WTC11 (cell line): ENCODE measurements around the gene TTC39C. TPM values are rescaled to one million over a fixed set of nuclear protein-coding genes. Genes with fewer than 3 reads are reported as not detected.

Experiments used
- ATAC-seq: fragments of 200-7000 bp; cut with Tn5 transposase; 2 replicates; pipeline ENCODE4 v1.10.0; 2021; ENCODE audit warnings: mild to moderate bottlenecking, moderate library complexity
- CTCF ChIA-PET: fragments of 300-600 bp; sonication (Branson Sonifier 250); formaldehyde crosslinking; loops from one replicate; lab custom pipeline; 2021; ENCODE audit warnings: antibody characterized with exemption; lab: Charles Lee
- POLR2A ChIA-PET: fragments of 350-600 bp; sonication (Branson Sonifier 250); formaldehyde crosslinking; loops from one replicate; lab custom pipeline; 2021; ENCODE audit warnings: antibody characterized with exemption; lab: Charles Lee
- DNase-seq: peaks from one replicate; pipeline ENCODE4 v3.0.0; 2021; ENCODE audit warnings: low spot score
- H3K27ac Mint-ChIP-seq: 2 replicates; pipeline ENCODE4 v1.8.0; 2021; ENCODE audit warnings: mixed read lengths
- H3K27me3 Mint-ChIP-seq: 2 replicates; pipeline ENCODE4 v1.8.0; 2021; ENCODE audit warnings: low read depth, mild to moderate bottlenecking, moderate library complexity, mixed read lengths
- H3K36me3 Mint-ChIP-seq: 2 replicates; pipeline ENCODE4 v1.8.0; 2021; ENCODE audit warnings: mixed read lengths
- H3K4me1 Mint-ChIP-seq: 2 replicates; pipeline ENCODE4 v1.8.0; 2022; ENCODE audit warnings: mixed read lengths
- H3K4me3 Mint-ChIP-seq: 2 replicates; pipeline ENCODE4 v1.8.0; 2021; ENCODE audit warnings: mild to moderate bottlenecking, moderate library complexity, mixed read lengths
- H3K9me3 Mint-ChIP-seq: 2 replicates; pipeline ENCODE4 v1.8.0; 2021; ENCODE audit warnings: mixed read lengths
- ATF6 ChIP-seq: sonication (generic); formaldehyde crosslinking; IDR thresholded peaks from 2 replicates; pipeline ENCODE4 v1.8.1; 2023; ENCODE audit warnings: mild to moderate bottlenecking, missing genetic modification reagents
- CREB1 ChIP-seq: sonication (generic); formaldehyde crosslinking; IDR thresholded peaks from 2 replicates; pipeline ENCODE4 v1.8.0; 2023; ENCODE audit warnings: mild to moderate bottlenecking, missing genetic modification reagents
- EMX1 ChIP-seq: fragments of 250-450 bp; sonication (Bioruptor Pico); IDR thresholded peaks from 2 replicates; pipeline ENCODE4 v1.8.0; 2021; ENCODE audit warnings: mild to moderate bottlenecking
- ETV6 ChIP-seq: sonication (generic); formaldehyde crosslinking; IDR thresholded peaks from 2 replicates; pipeline ENCODE4 v1.8.1; 2022; ENCODE audit warnings: mild to moderate bottlenecking, missing genetic modification reagents
- FOXJ3 ChIP-seq: sonication (generic); formaldehyde crosslinking; IDR thresholded peaks from 2 replicates; pipeline ENCODE4 v1.9.0; 2021; ENCODE audit warnings: missing genetic modification reagents, mild to moderate bottlenecking, borderline replicate concordance
- GRHL2 ChIP-seq: fragments of 250-450 bp; sonication (Bioruptor Pico); IDR thresholded peaks from 2 replicates; pipeline ENCODE4 v1.8.0; 2022; ENCODE audit warnings: mild to moderate bottlenecking, moderate library complexity; ENCODE audit not compliant: insufficient replicate concordance, severe bottlenecking
- GTF2I ChIP-seq: fragments of 250-450 bp; sonication (Bioruptor Pico); conservative IDR thresholded peaks from 2 replicates; pipeline ENCODE4 v1.4.0; 2021; ENCODE audit warnings: mild to moderate bottlenecking
- HMGXB4 ChIP-seq: sonication (generic); formaldehyde crosslinking; IDR thresholded peaks from 2 replicates; pipeline ENCODE4 v1.8.1; 2023; ENCODE audit warnings: mild to moderate bottlenecking, moderate library complexity, missing genetic modification reagents
- JUN ChIP-seq: sonication (generic); formaldehyde crosslinking; IDR thresholded peaks from 2 replicates; pipeline ENCODE4 v1.8.0; 2023; ENCODE audit warnings: mild to moderate bottlenecking, missing genetic modification reagents
- MXD4 ChIP-seq: fragments of 250-450 bp; sonication (Bioruptor Pico); IDR thresholded peaks from 2 replicates; pipeline ENCODE4 v1.8.0; 2021; ENCODE audit warnings: mild to moderate bottlenecking, moderate library complexity, borderline replicate concordance
- NFYB ChIP-seq: sonication (generic); formaldehyde crosslinking; conservative IDR thresholded peaks from 2 replicates; pipeline ENCODE4 v1.8.0; 2022; ENCODE audit warnings: low read depth, missing genetic modification reagents
- NR3C1 ChIP-seq: sonication (generic); formaldehyde crosslinking; conservative IDR thresholded peaks from 2 replicates; pipeline ENCODE4 v1.8.1; 2023; ENCODE audit warnings: low read depth, mild to moderate bottlenecking, missing genetic modification reagents
- PRRX2 ChIP-seq: fragments of 250-450 bp; sonication (Bioruptor Pico); IDR thresholded peaks from 2 replicates; pipeline ENCODE4 v1.8.0; 2021; ENCODE audit warnings: mild to moderate bottlenecking
- RORB ChIP-seq: fragments of 250-450 bp; sonication (Bioruptor Pico); IDR thresholded peaks from 2 replicates; pipeline ENCODE4 v1.9.0; 2021; ENCODE audit warnings: mild to moderate bottlenecking
- SOX15 ChIP-seq: fragments of 250-450 bp; sonication (Bioruptor Pico); IDR thresholded peaks from 2 replicates; pipeline ENCODE4 v1.9.0; 2021; ENCODE audit warnings: mild to moderate bottlenecking
- SP1 ChIP-seq: sonication (generic); formaldehyde crosslinking; conservative IDR thresholded peaks from 2 replicates; pipeline ENCODE4 v1.8.1; 2022; ENCODE audit warnings: missing genetic modification reagents
- STAT6 ChIP-seq: sonication (generic); formaldehyde crosslinking; conservative IDR thresholded peaks from 2 replicates; pipeline ENCODE4 v1.8.1; 2023; ENCODE audit warnings: mild to moderate bottlenecking, low read depth, missing genetic modification reagents, moderate library complexity
- total RNA-seq: library from RNA; stranded (reverse); gene quantifications from 3 replicates; pipeline ENCODE4 v1.2.3, GENCODE V29; 2021
- TF ChIP-seq, protein P1 (sequence below): sonication (generic); formaldehyde crosslinking; IDR thresholded peaks from 2 replicates; pipeline ENCODE4 v1.8.0; 2022; ENCODE audit warnings: mild to moderate bottlenecking, missing genetic modification reagents
- TF ChIP-seq, protein P2 (sequence below): sonication (generic); formaldehyde crosslinking; IDR thresholded peaks from 2 replicates; pipeline ENCODE4 v1.8.0; 2022; ENCODE audit warnings: mild to moderate bottlenecking, missing genetic modification reagents
- TF ChIP-seq, protein P3 (sequence below): sonication (generic); formaldehyde crosslinking; conservative IDR thresholded peaks from 2 replicates; pipeline ENCODE4 v1.8.1; 2022; ENCODE audit warnings: mild to moderate bottlenecking, missing genetic modification reagents
- TF ChIP-seq, protein P4 (sequence below): fragments of 200-600 bp; IDR thresholded peaks from 2 replicates; pipeline ENCODE4 v1.8.0; 2022; ENCODE audit warnings: antibody characterized with exemption
- TF ChIP-seq, protein P5 (sequence below): sonication (generic); formaldehyde crosslinking; IDR thresholded peaks from 2 replicates; pipeline ENCODE4 v1.8.1; 2023; ENCODE audit warnings: mild to moderate bottlenecking, missing genetic modification reagents, moderate library complexity

TTC39C gene
- total RNA-seq, 1 experiment from 2014 or later, result 57.3 TPM

- no peak overlapping the region for H3K4me3 Mint-ChIP-seq
- ChIA-PET POLR2A (interaction anchor here (0.6 to 1.5 kb wide), 2 partner anchors 39 to 187 kb away, joined by 4 to 8 read pairs; partner anchors contain the start of gene CABYR), CTCF (interaction anchor here (0.8 to 2.3 kb wide), 28 partner anchors 8 to 337 kb away, joined by 3 to 74 read pairs (median 8); partner anchors contain the start of genes CABYR and IMPACT)
- no peak overlapping the region; the same call in 1 of the 2 replicates for H3K27ac Mint-ChIP-seq
- TF ChIP-seq JUN (CRISPR knock-in tag) (no peak), STAT6 (CRISPR knock-in tag) (no peak), SOX15 (CRISPR knock-in tag) (no peak), NR3C1 (CRISPR knock-in tag) (no peak), RORB (CRISPR knock-in tag) (no peak), HMGXB4 (no peak), PRRX2 (CRISPR knock-in tag) (no peak), EMX1 (CRISPR knock-in tag) (no peak), MXD4 (CRISPR knock-in tag) (no peak), GTF2I (CRISPR knock-in tag) (no peak), ETV6 (CRISPR knock-in tag) (no peak), NFYB (no peak), CREB1 (CRISPR knock-in tag) (no peak), ATF6 (CRISPR knock-in tag) (no peak), GRHL2 (CRISPR knock-in tag) (no peak)
- TF ChIP-seq, protein P1, sequence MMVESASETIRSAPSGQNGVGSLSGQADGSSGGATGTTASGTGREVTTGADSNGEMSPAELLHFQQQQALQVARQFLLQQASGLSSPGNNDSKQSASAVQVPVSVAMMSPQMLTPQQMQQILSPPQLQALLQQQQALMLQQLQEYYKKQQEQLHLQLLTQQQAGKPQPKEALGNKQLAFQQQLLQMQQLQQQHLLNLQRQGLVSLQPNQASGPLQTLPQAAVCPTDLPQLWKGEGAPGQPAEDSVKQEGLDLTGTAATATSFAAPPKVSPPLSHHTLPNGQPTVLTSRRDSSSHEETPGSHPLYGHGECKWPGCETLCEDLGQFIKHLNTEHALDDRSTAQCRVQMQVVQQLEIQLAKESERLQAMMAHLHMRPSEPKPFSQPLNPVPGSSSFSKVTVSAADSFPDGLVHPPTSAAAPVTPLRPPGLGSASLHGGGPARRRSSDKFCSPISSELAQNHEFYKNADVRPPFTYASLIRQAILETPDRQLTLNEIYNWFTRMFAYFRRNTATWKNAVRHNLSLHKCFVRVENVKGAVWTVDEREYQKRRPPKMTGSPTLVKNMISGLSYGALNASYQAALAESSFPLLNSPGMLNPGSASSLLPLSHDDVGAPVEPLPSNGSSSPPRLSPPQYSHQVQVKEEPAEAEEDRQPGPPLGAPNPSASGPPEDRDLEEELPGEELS (CRISPR knock-in tag), result no peak
- TF ChIP-seq, protein P2, sequence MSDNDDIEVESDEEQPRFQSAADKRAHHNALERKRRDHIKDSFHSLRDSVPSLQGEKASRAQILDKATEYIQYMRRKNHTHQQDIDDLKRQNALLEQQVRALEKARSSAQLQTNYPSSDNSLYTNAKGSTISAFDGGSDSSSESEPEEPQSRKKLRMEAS (CRISPR knock-in tag), result no peak
- DNase-seq (no peak), ATAC-seq (no peak)
- peaks cover 20% of the 10 kb centered on the region for H3K4me1 Mint-ChIP-seq
- no peaks in the 10 kb centered on the region for H3K27me3 Mint-ChIP-seq
- H3K9me3 Mint-ChIP-seq, result no peaks in the 10 kb centered on the region
- H3K36me3 Mint-ChIP-seq, result peaks cover 22% of the 10 kb centered on the region
These were observed 163.1 kb downstream of the TTC39C start for GRCh38 chr18:24177499-24178133.

DNA sequence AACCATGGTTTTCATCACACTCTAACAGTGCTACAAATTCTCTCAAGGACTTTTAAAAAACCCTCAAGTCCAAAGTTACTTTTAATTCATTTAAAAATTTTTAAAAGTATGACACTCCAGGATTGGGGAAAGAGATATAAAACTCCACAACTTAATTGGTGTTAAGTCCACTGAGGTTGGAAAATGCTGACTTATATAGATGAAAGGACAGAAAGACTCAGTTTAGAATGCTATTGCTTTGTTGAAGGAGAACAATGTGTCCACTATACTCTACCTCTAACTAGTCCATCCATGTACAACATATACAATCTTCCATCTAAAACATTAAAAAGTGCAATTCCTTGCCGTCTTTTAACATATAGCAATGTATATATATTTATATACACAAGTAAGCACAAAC is 165.5 kb downstream of the TTC39C start:
- Mint-ChIP-seq H3K4me3 (no peak overlapping the region), H3K27me3 (no peaks in the 10 kb centered on the region), H3K36me3 (peaks cover 17% of the 10 kb centered on the region), H3K4me1 (peaks cover 24% of the 10 kb centered on the region), H3K27ac (no peak overlapping the region), H3K9me3 (no peaks in the 10 kb centered on the region)
- ChIA-PET CTCF (no interaction called here), POLR2A (no interaction called here)
- ATAC-seq (no peak), DNase-seq (no peak)
- TF ChIP-seq, protein P3, sequence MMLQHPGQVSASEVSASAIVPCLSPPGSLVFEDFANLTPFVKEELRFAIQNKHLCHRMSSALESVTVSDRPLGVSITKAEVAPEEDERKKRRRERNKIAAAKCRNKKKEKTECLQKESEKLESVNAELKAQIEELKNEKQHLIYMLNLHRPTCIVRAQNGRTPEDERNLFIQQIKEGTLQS (CRISPR knock-in tag), result no peak
- TF ChIP-seq FOXJ3 (CRISPR knock-in tag) (no peak), SP1 (CRISPR knock-in tag) (no peak), ETV6 (CRISPR knock-in tag) (no peak)
- TF ChIP-seq, protein P4, sequence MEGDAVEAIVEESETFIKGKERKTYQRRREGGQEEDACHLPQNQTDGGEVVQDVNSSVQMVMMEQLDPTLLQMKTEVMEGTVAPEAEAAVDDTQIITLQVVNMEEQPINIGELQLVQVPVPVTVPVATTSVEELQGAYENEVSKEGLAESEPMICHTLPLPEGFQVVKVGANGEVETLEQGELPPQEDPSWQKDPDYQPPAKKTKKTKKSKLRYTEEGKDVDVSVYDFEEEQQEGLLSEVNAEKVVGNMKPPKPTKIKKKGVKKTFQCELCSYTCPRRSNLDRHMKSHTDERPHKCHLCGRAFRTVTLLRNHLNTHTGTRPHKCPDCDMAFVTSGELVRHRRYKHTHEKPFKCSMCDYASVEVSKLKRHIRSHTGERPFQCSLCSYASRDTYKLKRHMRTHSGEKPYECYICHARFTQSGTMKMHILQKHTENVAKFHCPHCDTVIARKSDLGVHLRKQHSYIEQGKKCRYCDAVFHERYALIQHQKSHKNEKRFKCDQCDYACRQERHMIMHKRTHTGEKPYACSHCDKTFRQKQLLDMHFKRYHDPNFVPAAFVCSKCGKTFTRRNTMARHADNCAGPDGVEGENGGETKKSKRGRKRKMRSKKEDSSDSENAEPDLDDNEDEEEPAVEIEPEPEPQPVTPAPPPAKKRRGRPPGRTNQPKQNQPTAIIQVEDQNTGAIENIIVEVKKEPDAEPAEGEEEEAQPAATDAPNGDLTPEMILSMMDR, result no peak
- TF ChIP-seq, protein P5, sequence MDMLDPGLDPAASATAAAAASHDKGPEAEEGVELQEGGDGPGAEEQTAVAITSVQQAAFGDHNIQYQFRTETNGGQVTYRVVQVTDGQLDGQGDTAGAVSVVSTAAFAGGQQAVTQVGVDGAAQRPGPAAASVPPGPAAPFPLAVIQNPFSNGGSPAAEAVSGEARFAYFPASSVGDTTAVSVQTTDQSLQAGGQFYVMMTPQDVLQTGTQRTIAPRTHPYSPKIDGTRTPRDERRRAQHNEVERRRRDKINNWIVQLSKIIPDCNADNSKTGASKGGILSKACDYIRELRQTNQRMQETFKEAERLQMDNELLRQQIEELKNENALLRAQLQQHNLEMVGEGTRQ, result no peak
